22Rv1 (cell line): ENCODE data around the gene FHIT.

Experiments used
- ZFX ChIP-seq: fragments of 450-650 bp; IDR thresholded peaks from 2 replicates; pipeline ENCODE4 v1.6.1; 2017; ENCODE audit warnings: antibody characterized with exemption, borderline replicate concordance
- TF ChIP-seq, protein P1 (sequence below): fragments of 450-650 bp; IDR thresholded peaks from 2 replicates; pipeline ENCODE4 v1.5.1; 2017; ENCODE audit warnings: mild to moderate bottlenecking

DNA sequence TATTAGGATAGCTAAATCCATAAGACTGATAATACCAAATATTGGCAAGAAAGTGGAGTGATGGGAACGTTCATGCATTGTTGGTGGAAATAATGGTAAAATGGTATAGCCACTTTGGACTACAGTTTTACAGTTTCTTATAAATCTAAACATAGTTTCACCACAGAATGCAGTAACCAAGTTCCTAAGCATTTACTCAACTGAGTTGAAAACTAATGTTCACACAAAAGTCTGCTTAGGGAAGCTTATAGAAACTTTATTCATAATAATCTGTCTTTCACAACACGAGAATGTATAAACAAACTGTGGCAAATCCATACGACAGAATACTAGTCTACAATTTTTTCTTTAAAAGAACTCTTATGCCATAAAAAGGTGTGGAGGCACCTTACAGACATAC, 969.3 kb downstream of the FHIT start:
- TF ChIP-seq, protein P1, sequence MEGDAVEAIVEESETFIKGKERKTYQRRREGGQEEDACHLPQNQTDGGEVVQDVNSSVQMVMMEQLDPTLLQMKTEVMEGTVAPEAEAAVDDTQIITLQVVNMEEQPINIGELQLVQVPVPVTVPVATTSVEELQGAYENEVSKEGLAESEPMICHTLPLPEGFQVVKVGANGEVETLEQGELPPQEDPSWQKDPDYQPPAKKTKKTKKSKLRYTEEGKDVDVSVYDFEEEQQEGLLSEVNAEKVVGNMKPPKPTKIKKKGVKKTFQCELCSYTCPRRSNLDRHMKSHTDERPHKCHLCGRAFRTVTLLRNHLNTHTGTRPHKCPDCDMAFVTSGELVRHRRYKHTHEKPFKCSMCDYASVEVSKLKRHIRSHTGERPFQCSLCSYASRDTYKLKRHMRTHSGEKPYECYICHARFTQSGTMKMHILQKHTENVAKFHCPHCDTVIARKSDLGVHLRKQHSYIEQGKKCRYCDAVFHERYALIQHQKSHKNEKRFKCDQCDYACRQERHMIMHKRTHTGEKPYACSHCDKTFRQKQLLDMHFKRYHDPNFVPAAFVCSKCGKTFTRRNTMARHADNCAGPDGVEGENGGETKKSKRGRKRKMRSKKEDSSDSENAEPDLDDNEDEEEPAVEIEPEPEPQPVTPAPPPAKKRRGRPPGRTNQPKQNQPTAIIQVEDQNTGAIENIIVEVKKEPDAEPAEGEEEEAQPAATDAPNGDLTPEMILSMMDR: no peak
- TF ChIP-seq ZFX: no peak
